GM23248 (cell line): ENCODE results near the gene TRPM1. TPM values are rescaled to one million over a fixed set of nuclear protein-coding genes. Genes with fewer than 3 reads are reported as not detected.

Experiments
- DNase-seq: peaks from one replicate; pipeline ENCODE4 v3.0.0-alpha.2; 2015
- H2AFZ ChIP-seq: fragments of 200-600 bp; sonication (generic); 2 replicates; pipeline ENCODE4 v1.6.1; 2016; ENCODE audit warnings: antibody characterized with exemption
- H3F3A ChIP-seq: fragments of 200-600 bp; sonication (generic); 2 replicates; pipeline ENCODE4 v1.6.1; 2016; ENCODE audit warnings: mild to moderate bottlenecking, antibody characterized with exemption, mixed run types; ENCODE audit not compliant: insufficient read depth
- H3K27ac ChIP-seq: fragments of 200-600 bp; sonication (generic); 2 replicates; pipeline ENCODE4 v1.5.1; 2016; ENCODE audit warnings: mild to moderate bottlenecking
- H3K27me3 ChIP-seq: fragments of 200-600 bp; sonication (generic); replicated peaks from 2 replicates; pipeline ENCODE4 v1.6.1; 2016; ENCODE audit warnings: mild to moderate bottlenecking; ENCODE audit not compliant: insufficient read depth
- H3K36me3 ChIP-seq: fragments of 200-600 bp; sonication (generic); 2 replicates; pipeline ENCODE4 v1.6.1; 2016; ENCODE audit warnings: low read depth, mild to moderate bottlenecking
- H3K4me1 ChIP-seq: fragments of 200-600 bp; sonication (generic); 2 replicates; pipeline ENCODE4 v1.6.1; 2016; ENCODE audit warnings: mild to moderate bottlenecking; ENCODE audit not compliant: insufficient read depth
- H3K4me2 ChIP-seq: fragments of 200-600 bp; sonication (generic); one replicate; pipeline ENCODE4 v1.6.1; 2016; ENCODE audit warnings: mild to moderate bottlenecking; ENCODE audit not compliant: unreplicated experiment
- H3K4me3 ChIP-seq: fragments of 200-600 bp; sonication (generic); 2 replicates; pipeline ENCODE4 v1.5.1; 2016; ENCODE audit warnings: mild to moderate bottlenecking
- H3K79me2 ChIP-seq: fragments of 200-600 bp; sonication (generic); 2 replicates; pipeline ENCODE4 v1.6.1; 2016; ENCODE audit warnings: mild to moderate bottlenecking; ENCODE audit not compliant: insufficient read depth
- H3K9ac ChIP-seq: fragments of 200-600 bp; sonication (generic); 2 replicates; pipeline ENCODE4 v1.6.1; 2016; ENCODE audit warnings: mild to moderate bottlenecking
- H3K9me2 ChIP-seq: fragments of 200-600 bp; sonication (generic); 2 replicates; pipeline ENCODE4 v1.6.1; 2016; ENCODE audit warnings: mixed run types, mild to moderate bottlenecking, moderate library complexity; ENCODE audit not compliant: insufficient read depth
- H3K9me3 ChIP-seq: fragments of 200-600 bp; sonication (generic); one replicate; pipeline ENCODE4 v1.6.1; 2017; ENCODE audit warnings: low read depth
- H4K20me1 ChIP-seq: fragments of 200-600 bp; sonication (generic); 2 replicates; pipeline ENCODE4 v1.6.0; 2016; ENCODE audit not compliant: insufficient read depth
- EZH2 ChIP-seq: fragments of 200-600 bp; sonication (generic); IDR thresholded peaks from 2 replicates; pipeline ENCODE4 v1.6.1; 2018; ENCODE audit warnings: antibody characterized with exemption, mild to moderate bottlenecking; ENCODE audit not compliant: insufficient read depth, poor library complexity, severe bottlenecking
- EZH2phosphoT487 ChIP-seq: fragments of 200-600 bp; sonication (generic); IDR thresholded peaks from 2 replicates; pipeline ENCODE4 v1.6.1; 2018; ENCODE audit warnings: antibody characterized with exemption, moderate library complexity, mild to moderate bottlenecking, low read depth; ENCODE audit not compliant: insufficient read depth
- WGBS, 2 experiments: methylation state at CpG; one replicate each; pipeline ENCODE4 v1.1.6; 2015 to 2017; ENCODE audit warnings: low lambda C conversion rate in 2 of 2, low coverage in 1 of 2; ENCODE audit errors: missing lambda C conversion rate in 2 of 2; 5-methylcytosine and 5-hydroxymethylcytosine counted together
- in situ Hi-C: fragments of 300-500 bp; cut with MboI; formaldehyde crosslinking; loops from 2 replicates; pipeline ENCODE4 v1.15.0; 2020
- polyA plus RNA-seq: library from polyadenylated mRNA; unstranded; fragments of >200 nt; fragmentation: Nextera tagmentation; extraction: Ambion mirVana; gene quantifications from 2 replicates; pipeline ENCODE4 v1.2.1, GENCODE V29; 2016
- total RNA-seq: library from RNA; depleted of rRNA; stranded (reverse); fragments of >200 nt; shearing (Covaris generic); gene quantifications from 2 replicates; pipeline ENCODE4 v1.2.3, GENCODE V29; 2014

Gene TRPM1
- total and polyA plus RNA-seq, 2 experiments from 2014 or later, result not detected

DNA sequence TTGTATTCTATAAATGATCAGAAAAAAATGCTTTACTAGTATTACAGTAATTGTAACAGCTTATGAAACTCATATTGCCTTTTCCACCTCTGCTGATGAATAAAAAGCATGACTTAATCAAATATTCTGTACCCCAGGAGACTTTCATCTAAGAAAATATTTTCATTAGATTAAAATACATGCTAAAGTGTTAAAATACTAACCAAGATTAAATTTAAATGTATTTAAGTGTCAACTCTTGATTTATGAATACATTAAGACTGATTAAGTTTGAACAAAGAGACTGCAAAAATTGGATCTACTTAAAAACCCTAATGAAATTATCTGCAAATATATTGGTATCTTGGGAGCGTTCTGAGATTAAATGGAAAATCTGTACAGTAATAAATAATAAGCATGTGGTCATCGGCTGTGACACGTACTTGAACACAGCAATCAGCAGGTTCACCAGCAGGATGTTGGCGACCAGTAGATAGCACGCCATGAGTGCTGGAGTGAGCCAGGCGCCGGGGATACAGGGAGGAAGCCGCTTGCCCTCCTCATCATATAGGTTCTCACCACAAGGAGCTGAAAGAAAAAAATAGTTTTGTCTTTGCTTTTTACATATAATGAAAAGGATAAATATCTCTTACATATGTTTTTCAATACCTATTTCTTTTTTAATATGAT lies 73.5 kb downstream of the TRPM1 start:
- in situ Hi-C loops, result no loop called here
- Histone ChIP-seq H2AFZ (no peak overlapping the region), H3K79me2 (no peaks in the 10 kb centered on the region), H3K27ac (no peak overlapping the region), H3K4me1 (peaks cover 39% of the 10 kb centered on the region), H3K4me3 (no peak overlapping the region), H3K27me3 (no peaks in the 10 kb centered on the region), H4K20me1 (no peaks in the 10 kb centered on the region), H3K9ac (no peak overlapping the region), H3K9me3 (no peaks in the 10 kb centered on the region), H3F3A (peaks cover 25% of the 10 kb centered on the region), H3K4me2 (no peak overlapping the region), H3K36me3 (no peaks in the 10 kb centered on the region), H3K9me2 (no peaks in the 10 kb centered on the region)
- no peak for DNase-seq
- WGBS, 2 experiments, result 84 to 90% methylated on average over 8 of the region's 8 CpGs
- TF ChIP-seq EZH2 (no peak), EZH2phosphoT487 (no peak)

DNA sequence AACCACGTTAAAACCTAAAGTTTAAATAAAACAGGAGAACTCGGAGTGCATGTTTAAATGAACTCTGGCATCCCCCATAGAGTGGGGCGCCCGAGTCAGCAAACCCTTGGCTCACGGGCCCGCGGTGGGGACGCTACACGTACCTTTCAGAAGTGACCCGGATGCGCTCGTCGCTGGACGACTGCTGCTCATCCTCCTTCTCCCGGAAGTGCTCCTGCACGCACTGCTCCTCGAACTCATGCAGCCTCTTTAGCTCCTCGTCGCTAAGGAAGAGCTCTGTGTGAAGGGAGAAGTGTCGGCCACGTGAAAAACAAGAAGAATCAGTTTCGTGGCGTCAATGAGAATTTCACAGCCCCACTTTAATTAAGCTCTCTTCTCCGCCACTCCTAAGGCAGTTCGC lies 75.5 kb downstream of the TRPM1 start:
- Histone ChIP-seq H2AFZ (no peak overlapping the region), H3K9me3 (no peaks in the 10 kb centered on the region), H3F3A (peaks cover 20% of the 10 kb centered on the region), H3K4me1 (peaks cover 24% of the 10 kb centered on the region), H3K79me2 (no peaks in the 10 kb centered on the region), H3K27me3 (no peaks in the 10 kb centered on the region), H3K9ac (no peak overlapping the region), H3K9me2 (no peaks in the 10 kb centered on the region), H3K27ac (no peak overlapping the region), H3K4me3 (no peak overlapping the region), H3K36me3 (no peaks in the 10 kb centered on the region), H3K4me2 (no peak overlapping the region), H4K20me1 (no peaks in the 10 kb centered on the region)
- DNase-seq, result no peak
- in situ Hi-C loops, result no loop called here
- WGBS, 2 experiments, result 85 to 86% methylated on average over 23 to 25 of the region's 25 CpGs
- TF ChIP-seq EZH2, result no peak
- no peak for TF ChIP-seq EZH2phosphoT487

DNA sequence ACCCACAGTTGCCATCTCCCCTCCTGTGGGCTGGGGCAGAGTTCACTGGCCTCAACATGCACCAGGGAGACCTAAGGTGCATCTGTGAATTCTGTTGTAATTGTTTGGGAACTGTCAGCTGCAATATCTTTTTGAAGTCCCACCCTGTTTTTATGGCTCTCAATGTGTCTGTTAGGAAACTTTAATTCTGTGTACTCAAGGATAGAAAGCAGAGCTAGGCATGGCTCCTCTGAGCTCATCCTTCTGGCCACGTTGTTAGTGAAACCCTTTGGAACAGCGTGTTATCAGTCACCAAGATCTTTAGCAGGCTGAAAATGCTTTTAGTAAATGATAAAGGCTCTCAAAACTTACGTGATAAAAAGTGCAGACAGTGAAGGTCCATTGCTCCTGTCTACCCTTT lies 76.5 kb downstream of the TRPM1 start:
- Histone ChIP-seq H3K27me3 (no peaks in the 10 kb centered on the region), H4K20me1 (no peaks in the 10 kb centered on the region), H3K4me3 (no peak overlapping the region), H3K9ac (no peak overlapping the region), H3K27ac (peak overlapping the region; percentile 11), H3K36me3 (no peaks in the 10 kb centered on the region), H3F3A (peaks cover 20% of the 10 kb centered on the region), H2AFZ (peak overlapping the region; percentile 9; the same call in 1 of the 2 replicates), H3K4me2 (peak overlapping the region; percentile 25), H3K9me3 (no peaks in the 10 kb centered on the region), H3K79me2 (no peaks in the 10 kb centered on the region), H3K9me2 (no peaks in the 10 kb centered on the region), H3K4me1 (peaks cover 24% of the 10 kb centered on the region)
- peak; percentile 58 for DNase-seq
- in situ Hi-C loops, result no loop called here
- 32 to 39% methylated on average over 3 of the region's 3 CpGs for WGBS, 2 experiments
- TF ChIP-seq EZH2, result no peak
- no peak for TF ChIP-seq EZH2phosphoT487

DNA sequence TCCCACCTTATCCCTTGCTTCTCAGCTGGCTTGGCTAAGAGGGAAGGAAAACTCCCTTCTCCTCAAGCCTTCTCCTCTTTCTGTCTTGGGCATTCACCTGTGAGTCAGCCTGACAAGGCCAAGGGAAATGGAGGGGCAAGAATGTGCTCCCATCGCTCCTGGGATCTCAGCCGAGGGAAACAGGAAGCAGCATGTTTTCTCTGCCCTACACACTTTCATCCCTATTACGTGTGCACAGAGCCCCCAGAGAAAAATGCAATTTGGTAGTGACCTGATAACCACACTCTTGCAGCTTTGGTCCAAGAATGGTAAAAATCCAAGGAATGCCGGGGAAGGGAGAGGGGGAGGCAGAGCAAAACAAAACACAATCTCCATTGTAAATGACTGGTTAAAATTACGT lies 77.2 kb downstream of the TRPM1 start:
- TF ChIP-seq EZH2phosphoT487, result no peak
- TF ChIP-seq EZH2, result no peak
- Histone ChIP-seq H3K4me1 (peaks cover 24% of the 10 kb centered on the region), H3K27ac (peak overlapping the region; percentile 11), H3K36me3 (no peaks in the 10 kb centered on the region), H3K9me2 (no peaks in the 10 kb centered on the region), H3K27me3 (no peaks in the 10 kb centered on the region), H3K4me3 (0 out of 2 replicates have a peak overlapping the region, but pooled peaks have one; percentile 5), H3K79me2 (no peaks in the 10 kb centered on the region), H3K4me2 (peak overlapping the region; percentile 25), H2AFZ (peak overlapping the region; percentile 9; the same call in 1 of the 2 replicates), H3F3A (peaks cover 20% of the 10 kb centered on the region), H3K9ac (no peak overlapping the region), H4K20me1 (no peaks in the 10 kb centered on the region), H3K9me3 (no peaks in the 10 kb centered on the region)
- WGBS, 2 experiments, result 13 to 20% methylated on average over 5 of the region's 5 CpGs
- in situ Hi-C loops, result no loop called here
- DNase-seq, result peak; percentile 78
